Left renal cortex interstitium (tissue), 4 donors: ENCODE measurements around the gene NEURL1. TPM values are rescaled to one million over a fixed set of nuclear protein-coding genes. Genes with fewer than 3 reads are reported as not detected.
"Not testable (repeated sequence)": the region's sequence is repeated elsewhere in the genome, so short reads cannot be mapped to it uniquely, and the experiment has no call there.

Experiments
- DNase-seq, 4 donors: peaks; one replicate each; pipeline ENCODE4 v3.0.0-alpha.2; 2013; ENCODE audit warnings: low read depth in 4 of 4, low spot score in 2 of 4, missing footprints in 1 of 4
- polyA plus RNA-seq, 4 donors: library from polyadenylated mRNA; unstranded; fragments of 120-200 nt; gene quantifications; one replicate each; pipeline ENCODE4 v1.2.1, GENCODE V29; 2013; ENCODE audit not compliant: insufficient read length in 4 of 4

The NEURL1 gene
- polyA plus RNA-seq, 4 donors = 1.8 to 2.2 (median 1.9) TPM

DNA sequence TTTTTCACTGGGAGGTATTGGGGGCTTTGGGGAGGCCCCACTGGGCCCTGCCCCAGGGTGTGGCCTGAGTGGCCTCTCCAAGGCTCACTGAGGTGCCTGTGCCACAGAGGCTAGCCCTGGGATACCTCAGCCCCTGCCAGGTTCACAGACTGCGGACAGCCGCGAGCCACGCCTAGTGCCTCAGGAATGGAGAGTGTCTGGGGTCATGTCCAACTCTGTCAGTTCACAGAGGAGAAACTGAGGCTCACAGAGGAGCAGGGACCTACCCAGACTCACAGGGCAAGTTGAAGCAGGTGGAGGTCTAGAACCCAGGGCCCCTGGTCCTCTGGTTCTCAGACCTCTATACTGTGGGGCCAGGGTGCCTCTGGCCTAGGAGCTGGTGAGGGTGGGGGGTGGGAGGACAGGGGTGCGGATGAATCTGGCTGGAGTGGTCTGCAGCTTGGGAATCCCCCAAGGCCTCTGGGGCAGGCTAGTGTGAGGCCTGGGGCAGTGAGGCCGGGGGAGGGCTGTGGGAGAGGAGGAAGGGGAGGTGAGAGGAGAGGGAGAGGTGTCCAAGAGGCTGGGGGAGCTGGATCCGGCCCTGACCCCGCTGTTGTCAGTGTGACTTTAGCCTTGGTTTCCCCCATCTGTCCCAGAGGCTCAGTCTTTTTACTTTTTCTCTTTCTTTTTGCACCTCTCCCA, 20.0 kb downstream of the NEURL1 start:
- no peak for DNase-seq

GRCh38 chr10:103514244-103514643, 20.7 kb downstream of the NEURL1 start:
- no peak for DNase-seq

DNA sequence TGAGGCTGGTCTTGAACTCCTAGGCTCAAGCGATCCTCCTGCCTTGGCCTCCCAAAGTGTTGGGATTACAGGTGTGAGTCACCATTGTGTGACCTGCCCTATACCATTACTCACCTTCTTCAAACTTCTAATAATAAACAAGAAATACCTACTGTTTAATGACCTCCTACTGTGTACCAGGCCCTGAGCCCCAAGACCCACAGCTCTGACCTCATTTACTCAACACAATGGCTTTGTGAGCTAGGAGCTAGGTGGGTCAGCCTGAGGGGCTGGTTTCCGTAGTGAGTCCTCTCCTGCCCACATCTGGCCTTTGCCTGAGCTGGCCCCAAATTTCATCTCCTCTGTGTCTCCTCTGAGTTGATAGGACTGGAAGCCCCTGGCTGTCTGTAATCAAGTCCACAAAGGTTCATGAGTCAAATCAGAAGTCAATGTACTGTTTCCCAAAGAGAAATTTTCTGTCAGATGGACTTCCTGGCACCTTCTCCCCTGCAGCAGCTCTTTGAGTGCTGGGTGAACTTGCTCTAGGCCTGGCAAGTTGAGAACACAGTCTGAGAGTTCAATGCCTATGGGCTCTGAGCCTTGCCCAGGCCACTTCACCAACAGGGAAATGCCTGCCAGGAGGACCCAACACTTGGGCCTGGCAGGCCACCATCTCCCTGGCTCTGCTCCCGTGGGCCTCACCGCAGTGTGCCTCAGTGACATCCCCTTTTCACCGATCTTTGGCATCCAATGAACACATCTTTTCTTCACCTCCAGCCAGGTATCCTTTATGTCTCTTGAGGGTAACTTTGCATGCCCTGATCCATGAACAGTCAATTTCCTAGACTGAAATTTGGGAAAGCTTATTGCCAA, 24.0 kb downstream of the NEURL1 start:
- DNase-seq = no peak

GRCh38 chr10:103519798-103520197, 26.3 kb downstream of the NEURL1 start:
- no peak for DNase-seq

DNA sequence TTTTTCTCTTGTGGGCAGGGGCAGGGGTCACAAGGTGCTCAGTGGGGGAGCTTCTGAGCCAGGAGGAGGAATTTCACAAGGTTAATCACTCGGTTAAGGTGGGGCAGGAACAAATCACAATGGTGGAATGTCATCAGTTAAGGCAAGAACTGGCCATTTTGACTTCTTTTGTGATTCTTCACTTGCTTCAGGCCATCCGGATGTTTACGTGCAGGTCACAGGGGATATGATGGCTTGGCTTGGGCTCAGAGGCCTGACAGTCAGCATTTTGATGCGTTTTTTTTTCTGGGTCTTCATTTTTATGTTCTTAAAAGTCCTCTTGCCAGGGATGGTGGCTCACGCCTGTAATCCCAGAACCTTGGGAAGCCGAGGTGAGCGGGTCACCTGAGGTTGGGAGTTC, 28.5 kb downstream of the NEURL1 start:
- not testable (repeated sequence) for DNase-seq

GRCh38 chr10:103523683-103524082, 30.2 kb downstream of the NEURL1 start:
- DNase-seq = no peak

- DNase-seq = no peak
These were observed 32.4 kb downstream of the NEURL1 start for GRCh38 chr10:103525901-103526300.

DNA sequence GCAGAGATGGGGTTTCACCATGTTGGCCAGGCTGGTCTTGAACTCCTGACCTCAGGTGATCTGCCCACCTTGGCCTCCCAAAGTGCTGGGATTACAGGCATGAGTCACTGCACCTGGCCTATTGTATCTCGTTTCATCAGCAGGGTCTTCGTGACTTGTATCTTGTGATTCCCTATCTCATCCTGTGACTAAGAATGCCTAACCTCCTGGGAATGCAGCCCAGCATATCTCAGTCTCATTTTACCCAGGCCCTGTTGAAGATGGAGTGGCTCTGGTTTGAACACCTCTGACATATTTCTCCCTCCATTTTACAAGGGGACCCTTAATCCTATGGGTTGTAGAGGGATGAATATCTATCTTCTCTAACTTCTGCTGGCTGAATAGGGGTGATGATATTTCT, 34.0 kb downstream of the NEURL1 start:
- DNase-seq = not testable (repeated sequence)

GRCh38 chr10:103528549-103528948, 35.0 kb downstream of the NEURL1 start:
- no peak for DNase-seq

GRCh38 chr10:103529539-103529938, 36.0 kb downstream of the NEURL1 start:
- no peak for DNase-seq

- no peak for DNase-seq
These were observed 40.3 kb downstream of the NEURL1 start for GRCh38 chr10:103533827-103534226.

DNA sequence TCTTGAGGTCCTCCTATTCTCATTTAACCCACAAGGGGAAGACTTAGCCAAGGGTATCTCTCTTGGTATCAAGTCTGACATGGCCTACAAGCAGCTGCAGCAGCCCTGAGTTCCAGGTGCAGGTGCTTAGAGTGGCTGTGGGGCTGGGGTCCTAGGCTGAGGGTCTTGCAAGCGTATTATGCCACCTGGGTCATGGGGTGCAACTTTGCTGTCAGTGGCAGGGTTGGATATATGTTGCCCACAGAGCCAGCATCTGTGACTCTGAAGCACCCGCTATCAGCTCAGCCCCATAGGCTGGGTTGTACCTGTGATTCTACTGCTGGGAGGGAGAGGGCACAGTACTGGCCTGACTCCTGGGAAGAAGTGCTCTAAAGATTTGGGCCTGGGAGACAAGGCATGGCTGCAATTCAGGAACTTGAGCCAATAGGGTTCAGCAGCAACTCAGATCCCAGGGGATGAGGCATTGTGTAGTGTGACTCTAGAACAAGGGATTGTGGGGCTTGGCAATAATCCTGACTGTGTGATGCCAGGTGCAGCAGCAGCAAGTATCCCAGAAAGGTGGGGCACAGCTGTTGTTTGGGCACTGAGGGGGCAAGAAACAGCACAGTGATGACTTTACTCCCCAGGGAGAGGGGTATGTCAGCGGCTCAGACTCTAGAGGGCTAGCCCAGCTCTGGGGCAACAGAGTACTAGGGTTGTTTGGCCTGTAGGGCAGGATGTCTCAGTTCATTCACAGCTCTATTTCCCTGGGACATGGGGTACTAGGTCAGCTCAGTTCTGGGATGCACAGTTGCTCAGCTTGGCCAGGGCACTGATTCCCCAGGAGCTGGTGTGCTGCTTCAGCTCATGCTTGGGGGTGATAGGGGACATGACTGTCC, 41.4 kb downstream of the NEURL1 start:
- DNase-seq = no peak

DNA sequence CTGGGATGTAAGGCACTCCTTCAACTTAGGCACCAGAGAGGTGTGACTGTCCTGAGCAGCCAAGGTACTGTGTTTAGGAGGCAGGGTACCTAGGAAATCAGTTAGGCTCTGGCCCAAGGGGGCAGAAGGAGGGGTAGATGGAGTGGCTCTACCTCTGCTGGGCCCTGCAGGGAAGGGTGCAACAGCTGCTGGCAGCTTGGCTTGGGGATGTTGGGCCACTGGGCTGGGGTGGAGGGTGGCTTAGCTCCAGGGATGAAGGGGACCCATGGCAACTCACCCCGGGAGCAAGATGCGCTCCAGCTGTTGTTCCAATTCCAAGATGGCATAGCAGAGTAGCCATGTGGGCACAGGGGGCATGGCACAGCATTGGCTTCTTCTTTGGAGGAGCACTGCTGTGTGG, 42.1 kb downstream of the NEURL1 start:
- DNase-seq = no peak

GRCh38 chr10:103539751-103540150, 46.2 kb downstream of the NEURL1 start:
- DNase-seq = no peak

DNA sequence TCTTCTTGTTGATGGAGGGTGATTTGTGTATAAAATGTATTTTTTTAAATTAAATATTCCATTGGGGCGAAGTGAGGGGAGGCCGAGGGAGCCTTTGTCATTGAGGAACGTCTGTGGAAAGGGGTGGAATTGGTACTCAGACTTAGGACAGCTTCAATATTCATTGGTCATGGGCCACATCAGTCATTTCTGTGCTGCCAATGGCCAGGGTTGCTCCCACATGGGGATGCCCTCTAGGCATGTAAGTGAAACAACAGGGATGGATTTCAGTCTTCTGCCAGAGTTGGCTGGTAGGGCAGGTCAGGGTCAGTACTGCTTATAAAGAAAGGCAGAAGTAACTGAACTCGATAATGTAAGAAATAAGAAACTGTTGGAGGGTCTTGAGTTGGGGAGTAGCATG, 47.2 kb downstream of the NEURL1 start:
- no peak for DNase-seq

- no peak for DNase-seq
These were observed 48.1 kb downstream of the NEURL1 start for GRCh38 chr10:103541616-103542015.

- DNase-seq = peak in 1 of 4 donors; percentile 47
These were observed 49.5 kb downstream of the NEURL1 start for GRCh38 chr10:103542764-103543616.

GRCh38 chr10:103543617-103544525, 50.4 kb downstream of the NEURL1 start:
- no peak for DNase-seq

DNA sequence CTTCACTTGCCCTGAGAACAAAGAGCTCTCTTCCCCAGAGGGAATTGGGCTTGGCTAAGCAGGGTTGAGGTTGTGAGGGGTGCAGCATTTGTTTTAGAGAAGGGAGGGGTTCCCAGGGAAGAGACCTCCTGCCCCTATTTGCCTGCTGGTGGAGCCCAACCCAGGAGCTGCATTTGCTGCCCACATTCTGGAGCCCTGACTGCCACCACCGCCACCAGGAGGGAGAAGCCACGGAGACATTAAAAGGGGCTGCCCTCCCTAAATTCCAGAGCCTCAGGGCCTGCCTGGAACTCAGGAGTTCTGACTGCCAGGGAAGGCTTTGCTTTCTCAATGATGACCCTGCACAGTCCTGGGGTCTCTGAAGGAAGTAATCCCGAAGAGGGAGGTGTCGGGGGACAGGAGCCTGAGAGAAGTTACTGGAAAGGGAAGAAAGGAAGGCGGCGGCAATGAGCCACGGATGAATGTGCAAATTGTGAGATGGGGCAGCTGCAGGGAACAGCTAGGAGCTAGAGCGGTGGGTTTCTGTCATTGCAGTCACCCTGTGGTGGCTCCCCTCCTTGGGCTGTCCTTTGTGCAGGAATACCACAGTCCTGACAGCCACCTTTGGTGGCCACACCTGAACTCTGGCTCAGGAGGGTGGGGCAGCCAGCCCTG, 51.3 kb downstream of the NEURL1 start:
- no peak for DNase-seq
